Suprapubic skin (tissue), 4 donors: ENCODE measurements around the gene RPL22. TPM values are rescaled to one million over a fixed set of nuclear protein-coding genes. Genes with fewer than 3 reads are reported as not detected.

Source experiments
- DNase-seq, 2 donors: peaks; one replicate each; pipeline ENCODE4 v3.0.0-alpha.2; 2019; ENCODE audit warnings: low spot score in 2 of 2
- H3K27ac ChIP-seq: fragments of 200-600 bp; sonication (generic); one replicate; pipeline ENCODE4 v1.5.1; 2019
- H3K27me3 ChIP-seq: fragments of 200-600 bp; sonication (generic); one replicate; pipeline ENCODE4 v1.5.1; 2019
- H3K36me3 ChIP-seq: fragments of 200-600 bp; sonication (generic); one replicate; pipeline ENCODE4 v1.5.1; 2019
- H3K4me1 ChIP-seq: fragments of 200-600 bp; sonication (generic); one replicate; pipeline ENCODE4 v1.5.1; 2019
- H3K4me3 ChIP-seq: fragments of 200-600 bp; sonication (generic); one replicate; pipeline ENCODE4 v1.5.1; 2019; ENCODE audit warnings: mild to moderate bottlenecking
- H3K9me3 ChIP-seq: fragments of 200-600 bp; sonication (generic); one replicate; pipeline ENCODE4 v1.5.1; 2019
- CTCF ChIP-seq, 2 donors: fragments of 200-600 bp in 1 of 2; fragments of 450-650 bp in 1 of 2; sonication (generic) in 1 of 2; IDR thresholded peaks; one replicate each; pipeline ENCODE4 v1.5.1; 2016 to 2019; ENCODE audit warnings: antibody characterized with exemption in 2 of 2, mild to moderate bottlenecking in 1 of 2, moderate library complexity in 1 of 2
- EP300 ChIP-seq: sonication (generic); formaldehyde crosslinking; IDR thresholded peaks from one replicate; pipeline ENCODE4 v1.6.1; 2017; ENCODE audit warnings: antibody characterized with exemption
- POLR2A ChIP-seq, 2 donors: fragments of 450-650 bp; IDR thresholded peaks; one replicate each; pipeline ENCODE4 v1.6.1; 2017; ENCODE audit warnings: antibody characterized with exemption in 2 of 2, mild to moderate bottlenecking in 2 of 2, moderate library complexity in 2 of 2
- POLR2AphosphoS5 ChIP-seq, 3 donors: sonication (generic); formaldehyde crosslinking; IDR thresholded peaks; one replicate each; pipeline ENCODE4 v1.6.1; 2017; ENCODE audit warnings: antibody characterized with exemption in 3 of 3
- WGBS: methylation state at CpG from one replicate; pipeline ENCODE4 v1.1.5; 2018; 5-methylcytosine and 5-hydroxymethylcytosine counted together
- total RNA-seq, 4 donors: library from RNA; depleted of rRNA; stranded (reverse); fragments of >200 nt; gene quantifications; one replicate each; pipeline ENCODE4 v1.1.0, GENCODE V29; 2016

Gene RPL22
- total RNA-seq: 100 to 1,000 TPM; 152 to 206 (median 171) TPM

- no peak for TF ChIP-seq CTCF (IDR thresholded peaks at IDR 0.05)
- peak; percentile 23 to 53 for TF ChIP-seq POLR2A (IDR thresholded peaks at IDR 0.05)
- TF ChIP-seq POLR2AphosphoS5 (IDR thresholded peaks at IDR 0.05): peak; percentile 14 to 92 (median 90)
- no peak for TF ChIP-seq EP300
- Histone ChIP-seq H3K36me3 (peaks cover 19% of the 10 kb centered on the region), H3K27me3 (no peaks in the 10 kb centered on the region), H3K9me3 (no peaks in the 10 kb centered on the region), H3K4me3 (peak within 1 kb of the TSS; percentile 100), H3K4me1 (peaks cover 28% of the 10 kb centered on the region), H3K27ac (peak within 1 kb of the TSS; percentile 84)
- under 1% methylated on average over 35 of the region's 53 CpGs for WGBS
- DNase-seq: peak; percentile 99
Observed at GRCh38 chr1:6199298-6200187, at the start of gene RPL22. Gene RPL22 (minus strand): TSS chr1:6199595. CDS start chr1:6199573, 22 bp downstream.

- peak in 1 of 2 donors; percentile 61 for DNase-seq
- Histone ChIP-seq H3K9me3 (no peaks in the 10 kb centered on the region), H3K36me3 (peaks cover under 1% of the 10 kb centered on the region), H3K27ac (no peak overlapping the region), H3K4me3 (no peak overlapping the region), H3K4me1 (peaks cover 38% of the 10 kb centered on the region), H3K27me3 (peaks cover 78% of the 10 kb centered on the region)
- TF ChIP-seq CTCF (IDR thresholded peaks at IDR 0.05): no peak
- no peak for TF ChIP-seq POLR2AphosphoS5 (IDR thresholded peaks at IDR 0.05)
- no peak for TF ChIP-seq POLR2A (IDR thresholded peaks at IDR 0.05)
- TF ChIP-seq EP300: no peak
- WGBS: 70% methylated on average over 11 of the region's 14 CpGs
Observed at GRCh38 chr1:6248161-6248776, 48.9 kb upstream of the RPL22 start.

GRCh38 chr1:6247651-6248050 lies 48.3 kb upstream of the RPL22 start:
- no peak for TF ChIP-seq EP300
- no peak for TF ChIP-seq POLR2A (IDR thresholded peaks at IDR 0.05)
- WGBS: 58% methylated on average over 3 of the region's 5 CpGs
- Histone ChIP-seq H3K9me3 (no peaks in the 10 kb centered on the region), H3K27me3 (peaks cover 84% of the 10 kb centered on the region), H3K36me3 (no peaks in the 10 kb centered on the region), H3K27ac (no peak overlapping the region), H3K4me3 (no peak overlapping the region), H3K4me1 (peaks cover 40% of the 10 kb centered on the region)
- DNase-seq: no peak

- Histone ChIP-seq H3K27ac (no peak overlapping the region), H3K4me3 (no peak overlapping the region), H3K27me3 (peaks cover 91% of the 10 kb centered on the region), H3K4me1 (peaks cover 48% of the 10 kb centered on the region), H3K9me3 (no peaks in the 10 kb centered on the region), H3K36me3 (no peaks in the 10 kb centered on the region)
- peak; percentile 91 to 95 for DNase-seq
- TF ChIP-seq CTCF (IDR thresholded peaks at IDR 0.05) (peak; percentile 93 to 98), EP300 (no peak), POLR2A (IDR thresholded peaks at IDR 0.05) (no peak)
- WGBS: 8% methylated on average over 8 of the region's 30 CpGs
Observed at GRCh38 chr1:6246497-6247467, 47.4 kb upstream of the RPL22 start.

GRCh38 chr1:6245869-6246496 lies 46.6 kb upstream of the RPL22 start:
- peaks cover 92% of the 10 kb centered on the region for H3K27me3 ChIP-seq
- no peaks in the 10 kb centered on the region for H3K36me3 ChIP-seq
- no peak overlapping the region for H3K4me3 ChIP-seq
- no peak for DNase-seq
- H3K9me3 ChIP-seq: no peaks in the 10 kb centered on the region
- TF ChIP-seq CTCF (IDR thresholded peaks at IDR 0.05) (no peak), EP300 (no peak), POLR2A (IDR thresholded peaks at IDR 0.05) (no peak), POLR2AphosphoS5 (IDR thresholded peaks at IDR 0.05) (no peak)
- H3K27ac ChIP-seq: no peak overlapping the region
- peaks cover 52% of the 10 kb centered on the region for H3K4me1 ChIP-seq
- 8% methylated on average over 10 of the region's 49 CpGs for WGBS
